Glutamatergic neuron (in vitro differentiated cells): ENCODE results near the gene CADM1. TPM values are rescaled to one million over a fixed set of nuclear protein-coding genes. Genes with fewer than 3 reads are reported as not detected.

Experiments
- DNase-seq: peaks from one replicate; pipeline ENCODE4 v3.0.0; 2022
- H3K27ac Mint-ChIP-seq: one replicate; pipeline ENCODE4 v1.8.0; 2020; ENCODE audit warnings: mild to moderate bottlenecking, mixed read lengths, inconsistent platforms; ENCODE audit not compliant: unreplicated experiment
- H3K27me3 Mint-ChIP-seq: one replicate; pipeline ENCODE4 v1.8.0; 2020; ENCODE audit warnings: mild to moderate bottlenecking, moderate library complexity, mixed read lengths, inconsistent platforms; ENCODE audit not compliant: unreplicated experiment
- H3K36me3 Mint-ChIP-seq: one replicate; pipeline ENCODE4 v1.8.0; 2020; ENCODE audit warnings: mild to moderate bottlenecking, mixed read lengths, inconsistent platforms; ENCODE audit not compliant: unreplicated experiment
- H3K4me1 Mint-ChIP-seq: one replicate; pipeline ENCODE4 v1.8.0; 2020; ENCODE audit warnings: mild to moderate bottlenecking, low read depth, mixed read lengths, inconsistent platforms; ENCODE audit not compliant: unreplicated experiment
- H3K4me3 Mint-ChIP-seq: one replicate; pipeline ENCODE4 v1.8.0; 2020; ENCODE audit warnings: mild to moderate bottlenecking, mixed read lengths, inconsistent platforms; ENCODE audit not compliant: unreplicated experiment
- H3K9me3 Mint-ChIP-seq: one replicate; pipeline ENCODE4 v1.8.0; 2020; ENCODE audit warnings: mild to moderate bottlenecking, moderate library complexity, mixed read lengths, inconsistent platforms; ENCODE audit not compliant: unreplicated experiment
- CTCF ChIP-seq: fragments of 200-600 bp; sonication (generic); IDR thresholded peaks from one replicate; pipeline ENCODE4 v1.5.0; 2021; ENCODE audit not compliant: partially characterized antibody, unreplicated experiment
- total RNA-seq: library from RNA; stranded (reverse); fragmentation: NEBNext Ultra II Directional; extraction: Animal tissue kit (Norgen Biotek cat#: 25700); gene quantifications from one replicate; pipeline ENCODE4 v1.2.1, GENCODE V29; 2021; ENCODE audit not compliant: unreplicated experiment

Gene CADM1
- total RNA-seq, 1 donor from 2014 or later: 1,339 TPM

- Mint-ChIP-seq H3K27ac (no peak overlapping the region), H3K27me3 (peaks cover 5% of the 10 kb centered on the region), H3K4me3 (no peak overlapping the region), H3K9me3 (peaks cover 6% of the 10 kb centered on the region), H3K36me3 (no peaks in the 10 kb centered on the region), H3K4me1 (peaks cover 29% of the 10 kb centered on the region)
- TF ChIP-seq CTCF: no peak
- DNase-seq: no peak
These were observed 381.9 kb downstream of the CADM1 start for GRCh38 chr11:115122274-115122673.
